ENCODE results near the gene GZF1. TPM values are rescaled to one million over a fixed set of nuclear protein-coding genes. Genes with fewer than 3 reads are reported as not detected.

GZF1 gene
- total and polyA plus RNA-seq, 2 donors (not counting 1 experiment from before 2014, with no cell fraction given) = 12.5 to 49.0 TPM

- intact Hi-C loops (cut with micrococcal nuclease) = loop anchor here (1.0 to 5.0 kb wide), 3 partner anchors 8 to 1889 kb away; partner anchors contain the start of genes NAPB, NXT1 and PYGB
- Mint-ChIP-seq H3K27ac (peak overlapping the region; percentile 97), H3K27me3 (no peaks in the 10 kb centered on the region), H3K9me3 (ENCODE audit: insufficient read depth) (no peaks in the 10 kb centered on the region), H3K4me3 (peak overlapping the region; percentile 94), H3K4me1 (peaks cover 39% of the 10 kb centered on the region)
- Histone ChIP-seq H3K27ac (ENCODE audit: low read length in 2 of 2) (peak overlapping the region; percentile 71 to 98), H4K20me1 (ENCODE audit: control insufficient read depth, insufficient read depth, low read length, poor library complexity, severe bottlenecking) (no peaks in the 10 kb centered on the region), H3K27me3 (replicated peaks in 1 of 4; ENCODE audit: control extremely low read depth in 1 of 4, control insufficient read depth in 3 of 4, insufficient read depth in 4 of 4, low read length in 3 of 4) (no peaks in the 10 kb centered on the region), H3K36me3 (replicated peaks in 1 of 2; ENCODE audit: control extremely low read depth in 1 of 2, control insufficient read depth in 1 of 2, extremely low read depth in 1 of 2, insufficient read depth in 2 of 2, low read length in 1 of 2) (peaks cover 3 to 15% of the 10 kb centered on the region in 2 experiments), H3K4me2 (replicated peaks; ENCODE audit: low read depth, low read length, poor library complexity, severe bottlenecking) (peak overlapping the region; percentile 94), H3K4me3 (ENCODE audit: control extremely low read depth in 1 of 5, extremely low read depth in 1 of 5, insufficient read depth in 1 of 5, low read depth in 2 of 5, low read length in 4 of 5) (peak overlapping the region; percentile 17 to 68 (median 38)), H3K4me1 (ENCODE audit: control insufficient read depth in 2 of 2, insufficient read depth in 2 of 2, low read length in 2 of 2) (peaks cover 25 to 39% of the 10 kb centered on the region in 2 donors), H2AFZ (ENCODE audit: insufficient read depth, low read depth, low read length, poor library complexity, severe bottlenecking) (no peak overlapping the region), H3K79me2 (ENCODE audit: control insufficient read depth, insufficient read depth, low read length) (peaks cover 43% of the 10 kb centered on the region), H3K9ac (ENCODE audit: low read length) (peak overlapping the region; percentile 89), H3K9me3 (ENCODE audit: control extremely low read depth in 1 of 3, control insufficient read depth in 2 of 3, insufficient read depth in 1 of 3, low read length in 2 of 3) (no peaks in the 10 kb centered on the region)
- TF ChIP-seq EZH2 (IDR thresholded peaks at IDR 0.05; ENCODE audit: borderline replicate concordance, insufficient read depth, low read depth, low read length, poor library complexity, severe bottlenecking) = no peak
- TF ChIP-seq, protein P1, sequence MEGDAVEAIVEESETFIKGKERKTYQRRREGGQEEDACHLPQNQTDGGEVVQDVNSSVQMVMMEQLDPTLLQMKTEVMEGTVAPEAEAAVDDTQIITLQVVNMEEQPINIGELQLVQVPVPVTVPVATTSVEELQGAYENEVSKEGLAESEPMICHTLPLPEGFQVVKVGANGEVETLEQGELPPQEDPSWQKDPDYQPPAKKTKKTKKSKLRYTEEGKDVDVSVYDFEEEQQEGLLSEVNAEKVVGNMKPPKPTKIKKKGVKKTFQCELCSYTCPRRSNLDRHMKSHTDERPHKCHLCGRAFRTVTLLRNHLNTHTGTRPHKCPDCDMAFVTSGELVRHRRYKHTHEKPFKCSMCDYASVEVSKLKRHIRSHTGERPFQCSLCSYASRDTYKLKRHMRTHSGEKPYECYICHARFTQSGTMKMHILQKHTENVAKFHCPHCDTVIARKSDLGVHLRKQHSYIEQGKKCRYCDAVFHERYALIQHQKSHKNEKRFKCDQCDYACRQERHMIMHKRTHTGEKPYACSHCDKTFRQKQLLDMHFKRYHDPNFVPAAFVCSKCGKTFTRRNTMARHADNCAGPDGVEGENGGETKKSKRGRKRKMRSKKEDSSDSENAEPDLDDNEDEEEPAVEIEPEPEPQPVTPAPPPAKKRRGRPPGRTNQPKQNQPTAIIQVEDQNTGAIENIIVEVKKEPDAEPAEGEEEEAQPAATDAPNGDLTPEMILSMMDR (IDR thresholded peaks at IDR 0.05) = no peak
- DNase-seq (no peak), ATAC-seq (ENCODE audit: low read depth) (no peak)
- ChIA-PET CTCF (interaction anchor here (0.8 to 2.1 kb wide), 3 partner anchors 9 to 12 kb away, joined by 3 to 27 read pairs (median 6); partner anchors contain the start of gene NXT1), POLR2A (interaction anchor here (3.0 kb wide), 1 partner anchor 8 kb away, joined by 26 read pairs; the partner anchor contains the start of gene NXT1)
- no CpG with 5 or more reads among the region's 6 CpGs for WGBS (ENCODE audit: insufficient coverage)
Measured at GRCh38 chr20:23358563-23358906, 3.4 kb upstream of the GZF1 start.

DNA sequence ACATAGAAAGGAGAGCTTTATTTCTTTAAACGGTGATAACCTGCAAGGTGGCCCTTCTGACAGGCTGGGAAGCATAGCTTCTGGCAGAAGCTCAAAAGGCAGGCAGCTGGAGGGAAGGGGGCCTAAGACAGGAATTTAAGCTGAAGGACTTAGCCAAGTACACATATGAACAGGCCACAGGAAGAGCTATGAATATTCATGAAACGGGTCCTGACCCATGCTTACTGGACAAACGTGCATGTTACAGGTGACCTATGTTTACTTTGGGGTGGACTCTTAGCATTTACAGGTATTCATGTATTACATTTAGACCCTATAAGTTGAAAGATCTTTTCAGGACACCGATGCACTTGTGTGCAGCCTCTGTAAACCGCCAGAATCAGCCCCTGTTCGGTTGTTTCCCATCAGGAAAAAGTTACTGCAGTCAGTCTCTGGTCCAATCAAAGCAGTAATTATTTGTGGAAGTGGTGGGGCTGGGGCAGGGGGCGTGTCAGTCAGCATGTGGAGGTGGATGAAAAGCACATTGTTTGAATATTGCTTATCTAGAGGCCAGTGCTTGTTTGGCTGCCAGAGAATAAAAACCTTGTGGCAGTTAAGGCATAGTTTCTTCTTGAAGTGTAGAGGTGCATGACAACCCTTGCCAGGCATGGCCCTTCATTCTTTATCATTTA, 2.9 kb upstream of the GZF1 start:
- peaks cover 29 to 42% of the 10 kb centered on the region in 2 donors for H3K4me1 ChIP-seq (ENCODE audit: control insufficient read depth in 2 of 2, insufficient read depth in 2 of 2, low read length in 2 of 2)
- DNase-seq (no peak), ATAC-seq (ENCODE audit: low read depth) (no peak)
- CTCF ChIA-PET = interaction anchor here (0.8 to 2.1 kb wide), 3 partner anchors 9 to 62 kb away, joined by 3 to 27 read pairs (median 4); partner anchors contain the start of genes NAPB and NXT1
- 85% methylated on average over 7 of the region's 7 CpGs for WGBS (ENCODE audit: insufficient coverage)
- H3K9me3 ChIP-seq (ENCODE audit: control extremely low read depth in 1 of 3, control insufficient read depth in 2 of 3, insufficient read depth in 1 of 3, low read length in 2 of 3) = no peaks in the 10 kb centered on the region
- H4K20me1 ChIP-seq (ENCODE audit: control insufficient read depth, insufficient read depth, low read length, poor library complexity, severe bottlenecking) = no peaks in the 10 kb centered on the region
- H3K4me3 ChIP-seq (ENCODE audit: control extremely low read depth in 1 of 5, extremely low read depth in 1 of 5, insufficient read depth in 1 of 5, low read depth in 2 of 5, low read length in 4 of 5) = no peak overlapping the region
- peak overlapping the region; percentile 71 to 98 for H3K27ac ChIP-seq (ENCODE audit: low read length in 2 of 2)
- no peaks in the 10 kb centered on the region for H3K27me3 ChIP-seq (replicated peaks in 1 of 4; ENCODE audit: control extremely low read depth in 1 of 4, control insufficient read depth in 3 of 4, insufficient read depth in 4 of 4, low read length in 3 of 4)
- H3K27me3 Mint-ChIP-seq = no peaks in the 10 kb centered on the region
- H3K9ac ChIP-seq (ENCODE audit: low read length) = peak overlapping the region; percentile 89
- H3K9me3 Mint-ChIP-seq (ENCODE audit: insufficient read depth) = no peaks in the 10 kb centered on the region
- no peak overlapping the region for H2AFZ ChIP-seq (ENCODE audit: insufficient read depth, low read depth, low read length, poor library complexity, severe bottlenecking)
- intact Hi-C loops (cut with micrococcal nuclease) = loop anchor here (1.0 to 5.0 kb wide), 3 partner anchors 9 to 1888 kb away; partner anchors contain the start of genes NAPB, NXT1 and PYGB
- no peak overlapping the region for H3K4me3 Mint-ChIP-seq
- peaks cover 43% of the 10 kb centered on the region for H3K4me1 Mint-ChIP-seq
- peak overlapping the region; percentile 34 for H3K27ac Mint-ChIP-seq
- peaks cover 43% of the 10 kb centered on the region for H3K79me2 ChIP-seq (ENCODE audit: control insufficient read depth, insufficient read depth, low read length)
- peaks cover 1 to 15% of the 10 kb centered on the region in 2 experiments for H3K36me3 ChIP-seq (replicated peaks in 1 of 2; ENCODE audit: control extremely low read depth in 1 of 2, control insufficient read depth in 1 of 2, extremely low read depth in 1 of 2, insufficient read depth in 2 of 2, low read length in 1 of 2)
- POLR2A ChIA-PET = interaction anchor here (3.0 kb wide), 1 partner anchor 9 kb away, joined by 26 read pairs; the partner anchor contains the start of gene NXT1
- TF ChIP-seq, protein P1 (IDR thresholded peaks at IDR 0.05) = no peak
- no peak for TF ChIP-seq EZH2 (IDR thresholded peaks at IDR 0.05; ENCODE audit: borderline replicate concordance, insufficient read depth, low read depth, low read length, poor library complexity, severe bottlenecking)
- peak overlapping the region; percentile 94 for H3K4me2 ChIP-seq (replicated peaks; ENCODE audit: low read depth, low read length, poor library complexity, severe bottlenecking)
